WTC11 (cell line): ENCODE results near the gene CPNE2. TPM values are rescaled to one million over a fixed set of nuclear protein-coding genes. Genes with fewer than 3 reads are reported as not detected.

Experiments used
- ATAC-seq: fragments of 200-7000 bp; cut with Tn5 transposase; 2 replicates; pipeline ENCODE4 v1.10.0; 2021; ENCODE audit warnings: mild to moderate bottlenecking, moderate library complexity
- CTCF ChIA-PET: fragments of 300-600 bp; sonication (Branson Sonifier 250); formaldehyde crosslinking; loops from one replicate; lab custom pipeline; 2021; ENCODE audit warnings: antibody characterized with exemption; lab: Charles Lee
- POLR2A ChIA-PET: fragments of 350-600 bp; sonication (Branson Sonifier 250); formaldehyde crosslinking; loops from one replicate; lab custom pipeline; 2021; ENCODE audit warnings: antibody characterized with exemption; lab: Charles Lee
- DNase-seq: peaks from one replicate; pipeline ENCODE4 v3.0.0; 2021; ENCODE audit warnings: low spot score
- H3K27ac Mint-ChIP-seq: 2 replicates; pipeline ENCODE4 v1.8.0; 2021; ENCODE audit warnings: mixed read lengths
- H3K27me3 Mint-ChIP-seq: 2 replicates; pipeline ENCODE4 v1.8.0; 2021; ENCODE audit warnings: low read depth, mild to moderate bottlenecking, moderate library complexity, mixed read lengths
- H3K36me3 Mint-ChIP-seq: 2 replicates; pipeline ENCODE4 v1.8.0; 2021; ENCODE audit warnings: mixed read lengths
- H3K4me1 Mint-ChIP-seq: 2 replicates; pipeline ENCODE4 v1.8.0; 2022; ENCODE audit warnings: mixed read lengths
- H3K4me3 Mint-ChIP-seq: 2 replicates; pipeline ENCODE4 v1.8.0; 2021; ENCODE audit warnings: mild to moderate bottlenecking, moderate library complexity, mixed read lengths
- H3K9me3 Mint-ChIP-seq: 2 replicates; pipeline ENCODE4 v1.8.0; 2021; ENCODE audit warnings: mixed read lengths
- ARID4B ChIP-seq: sonication (generic); formaldehyde crosslinking; IDR thresholded peaks from 2 replicates; pipeline ENCODE4 v1.8.0; 2023; ENCODE audit warnings: missing genetic modification reagents, mild to moderate bottlenecking, borderline replicate concordance
- ATF3 ChIP-seq: sonication (generic); formaldehyde crosslinking; conservative IDR thresholded peaks from 2 replicates; pipeline ENCODE4 v1.8.1; 2022; ENCODE audit warnings: mild to moderate bottlenecking, missing genetic modification reagents
- CBFB ChIP-seq: sonication (generic); formaldehyde crosslinking; IDR thresholded peaks from 2 replicates; pipeline ENCODE4 v1.8.1; 2022; ENCODE audit warnings: mild to moderate bottlenecking, low read depth, missing genetic modification reagents
- CDX4 ChIP-seq: fragments of 250-450 bp; sonication (Bioruptor Pico); IDR thresholded peaks from 2 replicates; pipeline ENCODE4 v1.9.0; 2021; ENCODE audit warnings: moderate library complexity, mild to moderate bottlenecking, inconsistent platforms, borderline replicate concordance
- CREM ChIP-seq: sonication (generic); formaldehyde crosslinking; IDR thresholded peaks from 2 replicates; pipeline ENCODE4 v1.8.1; 2022; ENCODE audit warnings: mild to moderate bottlenecking, missing genetic modification reagents, moderate library complexity
- CTCF ChIP-seq: fragments of 200-600 bp; IDR thresholded peaks from 2 replicates; pipeline ENCODE4 v1.8.0; 2022; ENCODE audit warnings: antibody characterized with exemption
- ELF4 ChIP-seq: sonication (generic); formaldehyde crosslinking; IDR thresholded peaks from 2 replicates; pipeline ENCODE4 v1.8.1; 2022; ENCODE audit warnings: low read depth, mild to moderate bottlenecking, moderate library complexity, missing genetic modification reagents
- ERG ChIP-seq: fragments of 250-450 bp; sonication (Bioruptor Pico); IDR thresholded peaks from 2 replicates; pipeline ENCODE4 v1.8.0; 2021; ENCODE audit warnings: mild to moderate bottlenecking
- MAX ChIP-seq: sonication (generic); formaldehyde crosslinking; IDR thresholded peaks from 2 replicates; pipeline ENCODE4 v1.8.0; 2022; ENCODE audit warnings: mild to moderate bottlenecking, missing genetic modification reagents
- MXD4 ChIP-seq: fragments of 250-450 bp; sonication (Bioruptor Pico); IDR thresholded peaks from 2 replicates; pipeline ENCODE4 v1.8.0; 2021; ENCODE audit warnings: mild to moderate bottlenecking, moderate library complexity, borderline replicate concordance
- MYBL2 ChIP-seq: sonication (generic); formaldehyde crosslinking; IDR thresholded peaks from 2 replicates; pipeline ENCODE4 v1.8.1; 2023; ENCODE audit warnings: mild to moderate bottlenecking, moderate library complexity, missing genetic modification reagents
- NFE2L1 ChIP-seq: sonication (generic); formaldehyde crosslinking; IDR thresholded peaks from 2 replicates; pipeline ENCODE4 v1.8.1; 2023; ENCODE audit warnings: missing genetic modification reagents
- RORB ChIP-seq: fragments of 250-450 bp; sonication (Bioruptor Pico); IDR thresholded peaks from 2 replicates; pipeline ENCODE4 v1.9.0; 2021; ENCODE audit warnings: mild to moderate bottlenecking
- ZMAT4 ChIP-seq: fragments of 250-450 bp; sonication (Bioruptor Pico); IDR thresholded peaks from 2 replicates; pipeline ENCODE4 v1.9.0; 2021; ENCODE audit warnings: mild to moderate bottlenecking
- ZNF219 ChIP-seq: sonication (generic); formaldehyde crosslinking; IDR thresholded peaks from 2 replicates; pipeline ENCODE4 v1.8.0; 2023; ENCODE audit warnings: missing genetic modification reagents, mild to moderate bottlenecking, borderline replicate concordance
- ZNF232 ChIP-seq: sonication (generic); formaldehyde crosslinking; IDR thresholded peaks from 2 replicates; pipeline ENCODE4 v1.8.0; 2022; ENCODE audit warnings: mild to moderate bottlenecking, missing genetic modification reagents
- ZNF263 ChIP-seq: sonication (generic); formaldehyde crosslinking; IDR thresholded peaks from 2 replicates; pipeline ENCODE4 v1.8.1; 2022; ENCODE audit warnings: low read depth, mild to moderate bottlenecking, moderate library complexity, missing genetic modification reagents
- ZNF317 ChIP-seq: sonication (generic); formaldehyde crosslinking; IDR thresholded peaks from 2 replicates; pipeline ENCODE4 v1.8.1; 2023; ENCODE audit warnings: low read depth, mild to moderate bottlenecking, moderate library complexity, missing genetic modification reagents, borderline replicate concordance
- ZSCAN18 ChIP-seq: fragments of 250-450 bp; sonication (Bioruptor Pico); IDR thresholded peaks from 2 replicates; pipeline ENCODE4 v2.1.2; 2022; ENCODE audit warnings: mild to moderate bottlenecking, moderate library complexity
- total RNA-seq: library from RNA; stranded (reverse); gene quantifications from 3 replicates; pipeline ENCODE4 v1.2.3, GENCODE V29; 2021

Gene CPNE2
- total RNA-seq, 1 experiment from 2014 or later: 14.0 TPM

- DNase-seq: peak; percentile 51
- ATAC-seq: peak; percentile 54
- ChIA-PET POLR2A (no interaction called here), CTCF (interaction anchor here (3.1 kb wide), 1 partner anchor 54 kb away, joined by 15 read pairs; the partner anchor contains the start of gene CPNE2)
- TF ChIP-seq MAX: no peak
- TF ChIP-seq CDX4: no peak
- no peak for TF ChIP-seq CREM (CRISPR knock-in tag)
- peak; percentile 38; the same call in 1 of the 2 replicates for TF ChIP-seq CTCF
- no peak overlapping the region for H3K4me3 Mint-ChIP-seq
- no peaks in the 10 kb centered on the region for H3K9me3 Mint-ChIP-seq
- peak overlapping the region; percentile 97; the same call in 1 of the 2 replicates for H3K27ac Mint-ChIP-seq
- no peaks in the 10 kb centered on the region for H3K27me3 Mint-ChIP-seq
- H3K36me3 Mint-ChIP-seq: no peaks in the 10 kb centered on the region
- H3K4me1 Mint-ChIP-seq: peaks cover 61% of the 10 kb centered on the region
Measured at GRCh38 chr16:57146735-57147134, 54.4 kb downstream of the CPNE2 start.

GRCh38 chr16:57147381-57148221 lies 55.2 kb downstream of the CPNE2 start:
- POLR2A ChIA-PET: interaction anchor here (0.6 kb wide), 1 partner anchor 60 kb away, joined by 3 read pairs; no protein-coding TSS in a partner anchor
- H3K4me3 Mint-ChIP-seq: peak overlapping the region; percentile 33; the same call in 1 of the 2 replicates

More at GRCh38 chr16:57147381-57148221, 55.2 kb downstream of the CPNE2 start:
- H3K27ac Mint-ChIP-seq: peak overlapping the region; percentile 97
- TF ChIP-seq CBFB (CRISPR knock-in tag) (0 out of 2 replicates have a peak, but pooled peaks have one; percentile 26), MXD4 (no peak), ZNF232 (CRISPR knock-in tag) (0 out of 2 replicates have a peak, but pooled peaks have one; percentile 11), NFE2L1 (CRISPR knock-in tag) (peak; percentile 47; the same call in 1 of the 2 replicates), ZNF317 (0 out of 2 replicates have a peak, but pooled peaks have one; percentile 20), ERG (0 out of 2 replicates have a peak, but pooled peaks have one; percentile 11), ELF4 (no peak), ZNF219 (CRISPR knock-in tag) (no peak), ATF3 (CRISPR knock-in tag) (no peak), ZSCAN18 (CRISPR knock-in tag) (no peak), ZNF263 (no peak), MYBL2 (no peak), RORB (CRISPR knock-in tag) (no peak), ARID4B (CRISPR knock-in tag) (no peak), ZMAT4 (CRISPR knock-in tag) (no peak)
- H3K27me3 Mint-ChIP-seq: no peaks in the 10 kb centered on the region
- peaks cover 6% of the 10 kb centered on the region for H3K36me3 Mint-ChIP-seq
- ATAC-seq (peak; percentile 25), DNase-seq (no peak)
- CTCF ChIA-PET: interaction anchor here (0.9 to 5.8 kb wide), 2 partner anchors 55 to 63 kb away, joined by 4 to 56 read pairs; partner anchors contain the start of gene CPNE2
- H3K9me3 Mint-ChIP-seq: no peaks in the 10 kb centered on the region
- peaks cover 67% of the 10 kb centered on the region for H3K4me1 Mint-ChIP-seq
